LNCAP (cell line): ENCODE data around the gene SPATA33.

Experiments used
- TF ChIP-seq, protein P1 (sequence below): fragments of 450-650 bp; IDR thresholded peaks from 2 replicates; pipeline ENCODE4 v1.5.1; 2017; ENCODE audit warnings: mild to moderate bottlenecking

Gene SPATA33

GRCh38 chr16:89709716-89710432 lies 52.2 kb downstream of the SPATA33 start:
- TF ChIP-seq, protein P1, sequence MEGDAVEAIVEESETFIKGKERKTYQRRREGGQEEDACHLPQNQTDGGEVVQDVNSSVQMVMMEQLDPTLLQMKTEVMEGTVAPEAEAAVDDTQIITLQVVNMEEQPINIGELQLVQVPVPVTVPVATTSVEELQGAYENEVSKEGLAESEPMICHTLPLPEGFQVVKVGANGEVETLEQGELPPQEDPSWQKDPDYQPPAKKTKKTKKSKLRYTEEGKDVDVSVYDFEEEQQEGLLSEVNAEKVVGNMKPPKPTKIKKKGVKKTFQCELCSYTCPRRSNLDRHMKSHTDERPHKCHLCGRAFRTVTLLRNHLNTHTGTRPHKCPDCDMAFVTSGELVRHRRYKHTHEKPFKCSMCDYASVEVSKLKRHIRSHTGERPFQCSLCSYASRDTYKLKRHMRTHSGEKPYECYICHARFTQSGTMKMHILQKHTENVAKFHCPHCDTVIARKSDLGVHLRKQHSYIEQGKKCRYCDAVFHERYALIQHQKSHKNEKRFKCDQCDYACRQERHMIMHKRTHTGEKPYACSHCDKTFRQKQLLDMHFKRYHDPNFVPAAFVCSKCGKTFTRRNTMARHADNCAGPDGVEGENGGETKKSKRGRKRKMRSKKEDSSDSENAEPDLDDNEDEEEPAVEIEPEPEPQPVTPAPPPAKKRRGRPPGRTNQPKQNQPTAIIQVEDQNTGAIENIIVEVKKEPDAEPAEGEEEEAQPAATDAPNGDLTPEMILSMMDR: no peak

GRCh38 chr16:89710709-89711564 lies 53.3 kb downstream of the SPATA33 start:
- TF ChIP-seq, protein P1: no peak

- TF ChIP-seq, protein P1: no peak
These were observed 54.1 kb downstream of the SPATA33 start for GRCh38 chr16:89711601-89712273.

DNA sequence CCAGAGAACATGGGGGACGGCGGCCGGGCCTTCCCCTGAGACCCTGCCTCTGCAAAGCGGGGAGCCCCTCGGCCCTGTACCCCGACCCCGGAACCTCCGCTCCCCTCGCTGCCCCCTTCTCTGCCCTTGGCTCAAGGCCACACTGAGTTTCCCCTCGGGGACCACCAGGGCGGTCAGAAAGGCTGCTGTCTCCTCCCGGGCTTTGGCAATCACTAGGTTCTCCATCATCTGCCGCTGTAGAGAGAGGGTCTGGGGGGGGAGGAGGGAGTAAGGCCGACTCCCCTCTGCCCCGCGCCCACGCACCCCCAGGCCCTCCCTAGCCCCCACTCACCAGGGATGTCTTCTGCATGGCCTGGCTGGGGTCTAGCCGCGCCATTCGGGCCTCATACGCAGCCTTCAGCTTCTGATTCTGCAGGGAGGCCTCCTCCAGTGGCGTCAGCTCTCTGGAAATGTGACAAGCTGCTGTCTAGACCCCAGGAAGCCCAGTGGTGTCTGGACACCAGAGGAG lies 54.7 kb downstream of the SPATA33 start:
- TF ChIP-seq, protein P1: no peak

- TF ChIP-seq, protein P1: no peak
These were observed 58.9 kb downstream of the SPATA33 start for GRCh38 chr16:89716493-89716892.

GRCh38 chr16:89716916-89717687 lies 59.5 kb downstream of the SPATA33 start:
- TF ChIP-seq, protein P1: no peak
